Adrenal gland (tissue), 5 donors: ENCODE results near the gene GLI2.

Experiments
- CTCF ChIP-seq, 6 experiments: fragments of 450-650 bp in 4 of 6; fragments of 200-600 bp in 2 of 6; sonication (generic) in 1 of 6; IDR thresholded peaks; 1 replicate in 5 of 6; 2 replicates in 1 of 6; pipeline versions ENCODE4 v1.5.1 to v1.8.0; 2016 to 2021; ENCODE audit warnings: antibody characterized with exemption in 6 of 6, mild to moderate bottlenecking in 2 of 6, moderate library complexity in 1 of 6
- POLR2A ChIP-seq, 2 donors: fragments of 450-650 bp; IDR thresholded peaks; one replicate each; pipeline ENCODE4 v1.6.1; 2017; ENCODE audit warnings: antibody characterized with exemption in 2 of 2, mild to moderate bottlenecking in 2 of 2, moderate library complexity in 1 of 2
- donor health status: DM: no; HTN: no; CAD: no.

- TF ChIP-seq CTCF (IDR thresholded peaks at IDR 0.05): no peak
- TF ChIP-seq POLR2A (IDR thresholded peaks at IDR 0.05): no peak
Measured at GRCh38 chr2:120747706-120748105, 12.0 kb downstream of the GLI2 start.
